HTERT RPE-1 (cell line): ENCODE data around the gene PYCARD.
"Not testable (repeated sequence)": the region's sequence is repeated elsewhere in the genome, so short reads cannot be mapped to it uniquely, and the experiment has no call there.

ENCODE experiments used
- in situ Hi-C: fragments of 300-500 bp; cut with MboI; formaldehyde crosslinking; loops from 4 replicates; pipeline ENCODE4 v1.14.3; 2020; ENCODE audit warnings: low sequenced_read_pairs

PYCARD gene

GRCh38 chr16:31191697-31192428 is 10.7 kb downstream of the PYCARD start:
- in situ Hi-C loops: no loop called here

- in situ Hi-C loops: no loop called here
Observed at GRCh38 chr16:31190818-31191444, 11.6 kb downstream of the PYCARD start.

GRCh38 chr16:31190061-31190460 is 12.5 kb downstream of the PYCARD start:
- in situ Hi-C loops: no loop called here

- in situ Hi-C loops: no loop called here
Observed at GRCh38 chr16:31189412-31189778, 13.2 kb downstream of the PYCARD start.

GRCh38 chr16:31188450-31189411 is 13.8 kb downstream of the PYCARD start:
- in situ Hi-C loops: no loop called here

- in situ Hi-C loops: no loop called here
Observed at GRCh38 chr16:31187808-31188189, 14.8 kb downstream of the PYCARD start.

- in situ Hi-C loops: no loop called here
Observed at GRCh38 chr16:31186930-31187807, 15.4 kb downstream of the PYCARD start.

- in situ Hi-C loops: no loop called here
Observed at GRCh38 chr16:31186176-31186575, 16.4 kb downstream of the PYCARD start.

GRCh38 chr16:31185339-31185738 is 17.2 kb downstream of the PYCARD start:
- in situ Hi-C loops: no loop called here

- in situ Hi-C loops: no loop called here
Observed at GRCh38 chr16:31184888-31185287, 17.7 kb downstream of the PYCARD start.

- in situ Hi-C loops: no loop called here
Observed at GRCh38 chr16:31183432-31184428, 18.8 kb downstream of the PYCARD start.

- in situ Hi-C loops: no loop called here
Observed at GRCh38 chr16:31182391-31182790, 20.2 kb downstream of the PYCARD start.

GRCh38 chr16:31181102-31181830 is 21.3 kb downstream of the PYCARD start:
- in situ Hi-C loops: no loop called here

- in situ Hi-C loops: no loop called here
Observed at GRCh38 chr16:31179747-31180459, 22.7 kb downstream of the PYCARD start, which contains the start of gene FUS. Gene FUS, plus strand, starts transcription at chr16:31180139. Its CDS starts 76 bp downstream, at chr16:31180215.

- in situ Hi-C loops: no loop called here
Observed at GRCh38 chr16:31179219-31179746, 23.3 kb downstream of the PYCARD start.

GRCh38 chr16:31177136-31177535 is 25.4 kb downstream of the PYCARD start:
- in situ Hi-C loops: no loop called here

- in situ Hi-C loops: not testable (repeated sequence)
Observed at GRCh38 chr16:31170048-31170447, 32.5 kb downstream of the PYCARD start.

- in situ Hi-C loops: no loop called here
Observed at GRCh38 chr16:31168848-31169247, 33.7 kb downstream of the PYCARD start.
